ENCODE measurements around the gene KRT9. TPM values are rescaled to one million over a fixed set of nuclear protein-coding genes. Genes with fewer than 3 reads are reported as not detected.

KRT9 gene
- total RNA-seq, 1 experiment from 2014 or later = 0.21 TPM

GRCh38 chr17:41548844-41549595 is 22.8 kb downstream of the KRT9 start:
- intact Hi-C loops (cut with micrococcal nuclease) = loop anchor here (1.0 to 5.0 kb wide), 10 partner anchors 30 to 747 kb away; no protein-coding TSS in a partner anchor
- H3K4me1 Mint-ChIP-seq (ENCODE audit: insufficient read depth, unreplicated experiment) = peaks cover 44% of the 10 kb centered on the region
- H3K9me3 Mint-ChIP-seq (ENCODE audit: unreplicated experiment) = peaks cover 8% of the 10 kb centered on the region
- no TSS peak for BruUV-seq (replicated peaks)
- H3K27me3 Mint-ChIP-seq (ENCODE audit: insufficient read depth, unreplicated experiment) = no peaks in the 10 kb centered on the region
- peak; percentile 93 for DNase-seq (ENCODE audit: unreplicated experiment)
- peaks cover 4% of the 10 kb centered on the region for H3K36me3 Mint-ChIP-seq (ENCODE audit: insufficient read depth, unreplicated experiment)
- TF ChIP-seq CTCF (IDR thresholded peaks at IDR 0.05; ENCODE audit: unreplicated experiment) = peak; percentile 63
- peak overlapping the region; percentile 47 for H3K4me3 Mint-ChIP-seq (ENCODE audit: unreplicated experiment)
- H3K27ac Mint-ChIP-seq (ENCODE audit: low read depth, unreplicated experiment) = peak overlapping the region; percentile 78
- CTCF ChIA-PET = interaction anchor here (0.5 to 22.4 kb wide), 90 partner anchors 10 to 993 kb away, joined by 3 to 415 read pairs (median 5); partner anchors contain the start of genes KRT13, KRT15, KRT16 and KRT17
- POLR2A ChIA-PET = interaction anchor here (0.5 to 6.2 kb wide), 47 partner anchors 9 to 1453 kb away, joined by 3 to 101 read pairs (median 6); partner anchors contain the start of genes EIF1, KRT10, KRT14 and KRT15

GRCh38 chr17:41547921-41548843 is 23.7 kb downstream of the KRT9 start:
- POLR2A ChIA-PET = interaction anchor here (0.6 to 6.2 kb wide), 44 partner anchors 8 to 901 kb away, joined by 3 to 101 read pairs (median 6); partner anchors contain the start of genes EIF1, KRT10, KRT14 and KRT15
- Mint-ChIP-seq H3K4me1 (ENCODE audit: insufficient read depth, unreplicated experiment) (peaks cover 39% of the 10 kb centered on the region), H3K27ac (ENCODE audit: low read depth, unreplicated experiment) (peak overlapping the region; percentile 78), H3K4me3 (ENCODE audit: unreplicated experiment) (peak overlapping the region; percentile 47), H3K9me3 (ENCODE audit: unreplicated experiment) (peaks cover 8% of the 10 kb centered on the region), H3K27me3 (ENCODE audit: insufficient read depth, unreplicated experiment) (no peaks in the 10 kb centered on the region), H3K36me3 (ENCODE audit: insufficient read depth, unreplicated experiment) (no peaks in the 10 kb centered on the region)
- DNase-seq (ENCODE audit: unreplicated experiment) = peak; percentile 99
- CTCF ChIA-PET = interaction anchor here (0.5 to 22.4 kb wide), 77 partner anchors 9 to 916 kb away, joined by 3 to 415 read pairs (median 5); partner anchors contain the start of genes KRT13, KRT15, KRT16 and KRT17
- no peak for TF ChIP-seq CTCF (IDR thresholded peaks at IDR 0.05; ENCODE audit: unreplicated experiment)
- intact Hi-C loops (cut with micrococcal nuclease) = loop anchor here (1.0 to 5.0 kb wide), 7 partner anchors 29 to 746 kb away; no protein-coding TSS in a partner anchor
- no TSS peak for BruUV-seq (replicated peaks)

- Mint-ChIP-seq H3K36me3 (ENCODE audit: insufficient read depth, unreplicated experiment) (no peaks in the 10 kb centered on the region), H3K27ac (ENCODE audit: low read depth, unreplicated experiment) (peak overlapping the region; percentile 78), H3K4me1 (ENCODE audit: insufficient read depth, unreplicated experiment) (peaks cover 32% of the 10 kb centered on the region), H3K27me3 (ENCODE audit: insufficient read depth, unreplicated experiment) (no peaks in the 10 kb centered on the region), H3K4me3 (ENCODE audit: unreplicated experiment) (peak overlapping the region; percentile 47), H3K9me3 (ENCODE audit: unreplicated experiment) (peaks cover 8% of the 10 kb centered on the region)
- BruUV-seq (replicated peaks) = no TSS peak
- POLR2A ChIA-PET = interaction anchor here (0.6 to 6.2 kb wide), 25 partner anchors 10 to 900 kb away, joined by 3 to 101 read pairs (median 10); partner anchors contain the start of genes EIF1, KRT15, KRT17 and SMARCE1
- no peak for TF ChIP-seq CTCF (IDR thresholded peaks at IDR 0.05; ENCODE audit: unreplicated experiment)
- no peak for DNase-seq (ENCODE audit: unreplicated experiment)
- CTCF ChIA-PET = interaction anchor here (0.7 to 22.4 kb wide), 20 partner anchors 12 to 755 kb away, joined by 3 to 415 read pairs (median 18); partner anchors contain the start of genes KRT15 and KRT9
- intact Hi-C loops (cut with micrococcal nuclease) = loop anchor here (5.0 kb wide), 1 partner anchor 745 kb away; no protein-coding TSS in a partner anchor
Observed at GRCh38 chr17:41547378-41547841, 24.4 kb downstream of the KRT9 start.

Data from MCF 10A (cell line).